T follicular helper cell (primary cell): ENCODE data around the gene MTA1.

ENCODE experiments used
- DNase-seq: peaks from one replicate; pipeline ENCODE4 v3.0.0-alpha.2; 2020; ENCODE audit warnings: low read depth

Gene MTA1

GRCh38 chr14:105408592-105408991, 11.0 kb upstream of the MTA1 start:
- DNase-seq = no peak

- DNase-seq = no peak
These were observed 10.3 kb upstream of the MTA1 start for GRCh38 chr14:105409364-105409763.

DNA sequence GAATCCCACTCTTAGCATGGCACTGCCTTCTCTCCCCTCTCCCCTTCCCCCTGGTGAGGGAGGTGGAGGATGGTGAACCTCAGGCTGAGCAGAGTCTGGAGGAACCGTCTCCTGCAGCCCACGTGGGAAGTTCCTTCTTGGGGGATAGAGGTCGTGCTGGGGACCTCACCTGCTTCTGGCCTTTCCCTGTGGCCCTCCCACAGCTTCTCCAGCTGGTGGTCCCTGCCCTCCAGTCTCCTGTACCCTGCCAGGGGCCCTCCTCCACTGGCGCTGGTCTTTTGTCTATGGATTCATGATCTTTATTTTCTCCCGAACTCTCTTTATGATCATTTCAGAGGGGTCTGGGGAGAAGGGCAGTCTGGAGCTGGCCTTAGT, 9.0 kb upstream of the MTA1 start:
- DNase-seq = no peak

DNA sequence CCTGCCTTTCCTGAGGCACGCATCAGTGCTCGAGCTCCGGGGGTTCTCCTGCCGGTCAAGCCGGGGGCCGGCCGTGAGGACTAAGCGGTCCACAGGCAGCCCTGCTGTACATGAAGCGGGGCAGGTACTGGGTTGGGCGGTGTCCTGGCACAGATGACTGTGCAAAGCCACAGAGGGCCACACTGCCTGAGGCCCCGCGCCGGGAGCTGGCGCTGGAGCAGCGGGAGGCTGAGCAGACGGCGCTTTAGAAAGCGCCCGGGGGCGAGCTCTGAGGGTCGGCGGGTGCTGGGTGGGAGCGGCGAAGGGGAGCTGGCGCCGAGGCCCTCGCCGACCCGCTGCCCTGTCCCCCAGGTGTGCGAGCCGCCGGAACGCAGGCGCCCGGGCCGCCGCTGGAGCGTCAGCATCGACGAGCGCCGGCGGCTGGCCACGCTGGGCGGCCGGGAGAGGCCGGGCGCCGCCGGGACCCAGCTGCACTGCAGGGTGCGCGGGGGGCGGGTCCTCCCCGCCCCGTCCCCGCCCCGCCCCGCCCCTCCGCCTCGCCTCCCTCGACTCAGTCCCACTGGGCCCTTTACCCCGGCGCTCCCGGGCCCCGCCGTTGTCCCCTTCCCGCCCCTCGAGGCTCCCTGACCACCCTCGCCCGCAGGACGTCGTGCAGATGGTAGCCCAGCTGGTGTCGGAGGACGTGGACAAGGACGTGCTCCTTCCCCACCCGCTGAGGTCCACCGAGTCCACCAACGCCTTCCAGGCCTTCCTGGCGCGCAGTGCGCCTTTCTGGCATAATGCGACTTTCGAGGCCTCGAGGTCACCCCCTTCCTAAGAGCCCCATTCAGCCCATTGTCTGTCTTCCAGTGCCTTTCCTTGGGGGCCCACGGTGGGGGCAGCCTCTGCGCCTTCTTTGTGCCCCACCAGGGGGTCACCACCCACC, 8.3 kb upstream of the MTA1 start:
- DNase-seq = no peak

DNA sequence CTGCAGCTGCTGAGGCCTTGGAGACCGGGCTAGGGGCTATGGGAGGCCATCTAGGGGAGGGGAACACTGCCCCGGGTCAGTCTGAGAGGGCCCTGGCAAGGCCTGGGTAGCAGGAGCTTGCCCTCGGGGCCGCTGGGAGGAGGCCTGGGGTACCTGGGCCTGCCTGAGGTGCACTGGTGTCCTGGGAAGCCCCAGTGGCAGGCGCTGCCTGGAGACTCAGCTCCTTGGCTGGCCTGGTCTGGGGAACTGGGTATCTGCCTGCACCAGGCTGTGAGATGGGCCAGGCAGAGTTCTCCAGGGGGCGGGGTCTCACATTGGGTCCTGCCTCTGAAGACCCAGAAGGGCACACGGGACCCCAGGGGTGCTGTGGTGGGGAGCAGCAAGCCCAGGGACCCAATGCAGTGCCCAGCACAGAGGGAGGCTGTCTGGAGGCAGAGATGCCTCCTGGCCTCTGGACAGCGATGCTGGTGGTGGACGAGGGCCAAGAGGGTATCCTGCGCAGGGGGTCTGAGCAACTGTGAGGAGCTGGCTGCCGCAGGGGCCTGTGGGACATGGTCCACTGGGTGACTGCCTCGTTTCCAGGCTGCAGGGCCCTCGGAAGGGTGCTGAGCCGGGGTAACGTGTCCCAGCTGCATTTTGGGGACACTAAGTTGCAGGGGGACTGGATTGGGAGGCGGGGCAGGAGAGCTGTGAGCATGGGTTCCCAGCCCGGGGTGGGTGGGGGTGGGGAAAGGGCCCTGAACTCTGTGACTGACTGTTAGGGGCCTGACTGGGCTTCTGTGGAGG, 7.4 kb upstream of the MTA1 start:
- no peak for DNase-seq

- no peak for DNase-seq
These were observed 6.7 kb upstream of the MTA1 start for GRCh38 chr14:105412771-105413543.

DNA sequence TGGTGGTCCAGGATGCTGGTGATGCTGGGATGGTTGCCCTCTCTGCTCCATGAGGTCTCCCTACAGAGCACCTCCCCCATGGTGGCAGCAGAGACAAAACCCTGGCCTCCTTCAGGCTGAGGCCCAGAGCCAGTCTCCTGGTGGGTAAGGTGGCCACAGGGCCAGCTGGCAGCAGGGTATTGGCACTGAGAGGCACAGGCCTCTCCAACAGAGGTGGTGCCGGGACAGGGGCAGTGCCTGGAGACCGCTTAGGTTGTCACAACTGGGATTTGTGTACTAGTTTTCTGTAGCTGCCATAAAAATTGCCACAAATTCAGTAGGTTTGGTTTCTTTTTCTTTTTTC, 6.1 kb upstream of the MTA1 start:
- DNase-seq = no peak

GRCh38 chr14:105414456-105415371, 4.9 kb upstream of the MTA1 start:
- DNase-seq = peak; percentile 28

DNA sequence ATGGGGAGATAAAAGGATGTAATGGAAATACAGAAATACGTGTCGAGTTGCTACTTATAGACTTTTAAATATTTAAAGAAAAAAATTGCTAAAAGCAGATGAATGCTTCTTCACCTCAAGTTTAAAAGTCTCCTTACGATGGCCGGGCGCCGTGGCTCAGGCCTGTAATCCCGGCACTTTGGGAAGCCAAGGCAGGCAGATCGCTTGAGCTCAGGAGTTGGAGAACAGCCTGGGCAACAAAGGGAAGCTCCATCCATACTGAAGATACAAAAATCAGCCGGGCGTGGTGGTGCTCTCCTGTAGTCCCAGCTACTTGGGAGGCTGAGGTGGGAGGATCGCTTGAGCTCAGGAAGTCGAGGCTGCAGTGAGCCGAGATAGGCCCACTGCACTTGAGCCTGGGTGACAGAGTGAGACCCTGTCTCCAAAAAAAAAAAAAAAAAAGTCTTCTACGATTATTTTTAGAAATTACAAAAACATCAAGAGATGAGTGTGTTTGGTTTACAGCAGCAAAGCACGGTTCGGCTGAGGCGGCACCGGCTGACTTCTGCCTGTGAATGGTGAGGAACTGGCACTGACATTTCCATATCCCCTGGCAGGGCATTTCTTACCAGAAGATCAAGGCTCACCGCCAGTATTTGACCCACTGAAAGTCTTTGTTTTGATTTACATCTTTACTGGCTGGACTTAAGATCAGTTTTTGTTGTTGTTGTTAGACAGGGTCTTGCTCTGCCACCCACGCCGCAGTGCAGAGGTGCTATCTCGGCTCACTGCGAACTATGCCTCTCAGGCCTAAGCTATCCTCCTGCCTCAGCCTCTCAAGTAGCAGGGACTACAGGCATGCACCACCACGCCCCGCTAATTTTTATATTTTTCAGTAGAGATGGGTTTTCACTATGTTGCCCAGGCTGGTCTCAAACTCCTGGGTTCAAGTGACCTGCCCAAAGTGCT, 3.9 kb upstream of the MTA1 start:
- DNase-seq = no peak

- no peak for DNase-seq
These were observed 3.0 kb upstream of the MTA1 start for GRCh38 chr14:105416671-105417070.

DNA sequence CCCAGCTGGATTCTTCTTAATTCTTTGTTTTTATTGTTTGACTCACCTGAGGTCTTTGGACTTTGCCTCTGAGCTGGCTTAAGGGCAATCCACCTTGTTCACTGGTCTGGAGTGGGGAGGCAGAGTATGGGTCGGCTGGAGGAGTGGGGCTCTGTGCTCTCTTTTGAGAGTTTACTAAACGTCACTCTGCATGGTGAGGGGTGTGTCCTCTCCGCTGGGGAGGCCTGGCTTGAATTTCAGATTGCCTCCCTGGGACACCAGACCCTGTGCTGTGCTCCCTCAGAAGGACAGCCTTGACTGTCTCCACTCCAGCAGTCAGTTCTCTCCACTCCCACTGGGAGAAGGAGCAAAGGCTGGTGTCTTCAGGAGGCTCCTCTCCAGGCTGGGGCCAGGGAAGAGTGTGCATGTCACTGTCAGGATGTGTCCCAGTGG, 1.9 kb upstream of the MTA1 start:
- no peak for DNase-seq

- DNase-seq = no peak
These were observed 1.1 kb upstream of the MTA1 start for GRCh38 chr14:105418269-105419194.

GRCh38 chr14:105420101-105420973, 710 bp downstream of the MTA1 start:
- no peak for DNase-seq

GRCh38 chr14:105420974-105421674, 1.5 kb downstream of the MTA1 start:
- no peak for DNase-seq

DNA sequence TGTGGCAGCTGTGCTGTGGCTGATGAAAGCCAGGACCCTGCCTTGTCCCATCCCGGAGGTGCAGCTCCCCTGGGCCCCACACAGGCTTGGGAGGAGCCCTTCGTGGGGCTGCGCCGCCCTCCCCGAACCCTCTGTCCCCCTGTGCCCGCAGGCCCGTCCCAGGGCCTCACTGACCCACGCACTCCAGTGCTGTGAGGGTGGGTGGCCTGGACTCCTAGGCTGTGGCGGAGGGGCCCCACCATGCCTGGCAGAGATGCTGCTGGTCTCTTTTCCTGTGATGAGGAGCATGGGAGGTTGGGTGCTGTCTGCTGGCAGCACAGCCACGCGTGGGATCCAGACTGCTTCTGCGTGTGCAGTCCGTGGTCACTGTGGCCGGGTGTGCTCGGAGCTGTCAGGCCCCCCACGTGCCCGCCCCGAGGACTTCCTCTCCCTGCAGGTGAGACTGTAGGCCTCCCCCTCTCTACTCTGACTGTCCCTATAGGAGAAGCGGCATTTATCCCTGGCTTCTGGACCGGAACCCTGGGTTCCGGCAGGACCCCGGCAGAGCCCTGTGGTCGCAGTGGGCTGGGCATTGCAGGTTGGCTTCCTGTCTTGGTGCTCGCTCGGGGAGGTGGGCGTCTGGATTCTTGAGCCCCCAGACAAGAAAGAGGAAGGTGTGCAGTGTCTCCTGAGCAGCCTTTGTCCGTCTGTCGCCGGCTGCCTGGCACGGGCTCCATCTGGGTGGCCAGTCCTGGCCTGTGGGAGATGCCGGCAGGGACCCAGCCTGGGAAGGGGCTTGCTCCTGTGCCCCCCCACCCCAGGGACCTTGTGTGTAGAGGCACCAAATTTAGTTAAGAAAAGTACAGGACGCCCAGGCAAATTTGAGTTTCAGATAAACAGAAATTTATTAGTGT, 2.3 kb downstream of the MTA1 start:
- no peak for DNase-seq
